PFSK-1 (cell line): ENCODE data around the gene LOXL4.

Experiments
- FOXP2 ChIP-seq: optimal IDR thresholded peaks from 2 replicates; pipeline ENCODE3; 2011; ENCODE audit warnings: borderline replicate concordance, control low read depth, inconsistent platforms; ENCODE audit not compliant: insufficient read depth; ENCODE audit errors: extremely low read length, extremely low read depth
- POLR2AphosphoS5 ChIP-seq: IDR thresholded peaks from 2 replicates; pipeline ENCODE4 v1.6.1; 2012; ENCODE audit warnings: low read depth, mild to moderate bottlenecking, control low read depth, low read length, moderate library complexity
- SIN3A ChIP-seq: IDR thresholded peaks from 2 replicates; pipeline ENCODE4 v1.6.1; 2012; ENCODE audit warnings: mild to moderate bottlenecking, low read length, moderate library complexity, borderline replicate concordance; ENCODE audit not compliant: insufficient read depth
- TAF1 ChIP-seq: IDR thresholded peaks from 2 replicates; pipeline ENCODE4 v1.6.1; 2012; ENCODE audit warnings: low read length, control low read depth, borderline replicate concordance; ENCODE audit not compliant: insufficient read depth
- TF ChIP-seq, protein P1 (sequence below), 2 experiments: IDR thresholded peaks; 2 replicates each; pipeline versions ENCODE4 v1.6.1 to v1.8.0; 2011 to 2012; ENCODE audit warnings: low read depth in 2 of 2, low read length in 2 of 2, control low read depth in 1 of 2, inconsistent platforms in 1 of 2, mild to moderate bottlenecking in 1 of 2, moderate library complexity in 1 of 2; ENCODE audit not compliant: insufficient read depth in 1 of 2

LOXL4 gene

DNA sequence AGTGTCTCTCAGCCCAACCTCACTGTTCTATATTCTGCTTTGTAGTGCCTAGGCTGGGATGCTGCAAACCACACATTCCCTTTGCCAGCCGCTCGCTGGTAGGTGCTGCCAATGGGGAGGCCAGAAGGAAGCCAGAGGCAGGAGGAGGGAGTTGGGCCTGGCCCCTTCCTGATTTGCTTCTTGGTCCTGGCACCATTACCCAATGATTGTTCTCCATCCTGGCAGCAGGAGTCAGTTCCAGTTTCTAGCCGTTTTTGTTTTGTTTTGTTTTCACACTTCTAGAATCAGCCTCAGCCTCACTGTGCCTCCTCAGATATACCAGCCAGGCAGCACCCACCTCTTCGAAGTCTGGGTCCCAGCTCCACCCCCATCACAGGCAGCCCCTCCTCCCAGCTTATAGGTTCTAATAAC, 27.4 kb upstream of the LOXL4 start:
- no peak for TF ChIP-seq FOXP2
- TF ChIP-seq SIN3A: no peak
- TF ChIP-seq, protein P1, sequence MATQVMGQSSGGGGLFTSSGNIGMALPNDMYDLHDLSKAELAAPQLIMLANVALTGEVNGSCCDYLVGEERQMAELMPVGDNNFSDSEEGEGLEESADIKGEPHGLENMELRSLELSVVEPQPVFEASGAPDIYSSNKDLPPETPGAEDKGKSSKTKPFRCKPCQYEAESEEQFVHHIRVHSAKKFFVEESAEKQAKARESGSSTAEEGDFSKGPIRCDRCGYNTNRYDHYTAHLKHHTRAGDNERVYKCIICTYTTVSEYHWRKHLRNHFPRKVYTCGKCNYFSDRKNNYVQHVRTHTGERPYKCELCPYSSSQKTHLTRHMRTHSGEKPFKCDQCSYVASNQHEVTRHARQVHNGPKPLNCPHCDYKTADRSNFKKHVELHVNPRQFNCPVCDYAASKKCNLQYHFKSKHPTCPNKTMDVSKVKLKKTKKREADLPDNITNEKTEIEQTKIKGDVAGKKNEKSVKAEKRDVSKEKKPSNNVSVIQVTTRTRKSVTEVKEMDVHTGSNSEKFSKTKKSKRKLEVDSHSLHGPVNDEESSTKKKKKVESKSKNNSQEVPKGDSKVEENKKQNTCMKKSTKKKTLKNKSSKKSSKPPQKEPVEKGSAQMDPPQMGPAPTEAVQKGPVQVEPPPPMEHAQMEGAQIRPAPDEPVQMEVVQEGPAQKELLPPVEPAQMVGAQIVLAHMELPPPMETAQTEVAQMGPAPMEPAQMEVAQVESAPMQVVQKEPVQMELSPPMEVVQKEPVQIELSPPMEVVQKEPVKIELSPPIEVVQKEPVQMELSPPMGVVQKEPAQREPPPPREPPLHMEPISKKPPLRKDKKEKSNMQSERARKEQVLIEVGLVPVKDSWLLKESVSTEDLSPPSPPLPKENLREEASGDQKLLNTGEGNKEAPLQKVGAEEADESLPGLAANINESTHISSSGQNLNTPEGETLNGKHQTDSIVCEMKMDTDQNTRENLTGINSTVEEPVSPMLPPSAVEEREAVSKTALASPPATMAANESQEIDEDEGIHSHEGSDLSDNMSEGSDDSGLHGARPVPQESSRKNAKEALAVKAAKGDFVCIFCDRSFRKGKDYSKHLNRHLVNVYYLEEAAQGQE (IDR thresholded peaks at IDR 0.05; ENCODE audit: insufficient read depth in 1 of 2, low read depth in 2 of 2, low read length in 2 of 2): no peak
- no peak for TF ChIP-seq POLR2AphosphoS5
- TF ChIP-seq TAF1: no peak

DNA sequence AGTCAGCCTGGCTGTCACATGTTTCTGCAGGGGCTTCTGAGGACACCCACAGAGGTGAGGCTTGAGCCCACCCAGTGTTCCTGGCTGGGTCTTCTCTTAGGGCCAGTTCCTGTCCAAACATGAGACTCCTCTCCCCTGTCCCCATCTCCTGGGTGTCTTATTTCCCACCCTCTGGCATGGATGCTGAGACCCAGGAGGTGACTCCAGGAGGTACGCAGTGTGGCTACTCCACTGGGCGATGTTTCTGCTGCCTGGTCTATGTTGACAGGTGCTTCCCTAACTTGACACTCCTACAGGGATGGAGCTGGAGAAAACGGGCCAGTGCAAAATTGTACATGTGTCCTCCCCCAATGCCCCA, 26.3 kb upstream of the LOXL4 start:
- TF ChIP-seq, protein P1 (IDR thresholded peaks at IDR 0.05; ENCODE audit: insufficient read depth in 1 of 2, low read depth in 2 of 2, low read length in 2 of 2): no peak
- no peak for TF ChIP-seq TAF1
- no peak for TF ChIP-seq FOXP2

DNA sequence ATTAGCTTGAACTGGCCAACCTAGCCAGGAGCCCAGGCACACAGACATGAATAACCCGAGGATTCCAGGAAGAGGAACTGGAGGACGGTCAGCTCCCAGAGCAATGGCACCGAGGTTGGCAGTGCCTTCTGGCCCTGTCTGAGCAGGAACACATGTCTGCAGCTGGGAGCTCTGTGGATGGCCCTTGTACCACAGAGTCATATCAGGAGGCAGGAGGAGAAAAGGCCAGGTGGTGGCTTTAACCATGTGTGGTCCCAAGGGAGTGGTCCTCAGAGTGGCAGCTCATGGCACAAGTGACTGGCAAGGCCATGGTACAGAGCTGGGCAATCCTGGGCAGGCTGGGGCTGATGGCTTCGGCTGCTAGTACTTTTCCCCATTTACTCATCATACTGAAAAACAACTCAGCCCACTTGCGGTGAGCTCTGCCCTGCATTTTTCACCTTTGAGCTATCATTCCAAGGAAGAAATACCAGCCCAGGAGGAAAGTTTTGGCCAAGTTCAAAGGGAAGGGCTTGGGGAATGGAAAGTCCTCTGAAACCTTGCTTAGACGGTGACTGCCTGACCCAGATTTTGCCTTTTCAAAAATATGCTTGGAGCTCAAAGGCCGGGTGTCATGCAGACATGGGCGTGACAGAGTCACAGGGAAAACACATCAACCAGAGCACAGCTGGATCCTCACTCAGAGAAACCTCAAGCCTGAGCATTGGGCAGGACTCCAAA, 25.7 kb upstream of the LOXL4 start:
- TF ChIP-seq, protein P1 (IDR thresholded peaks at IDR 0.05; ENCODE audit: insufficient read depth in 1 of 2, low read depth in 2 of 2, low read length in 2 of 2): no peak
- no peak for TF ChIP-seq TAF1

DNA sequence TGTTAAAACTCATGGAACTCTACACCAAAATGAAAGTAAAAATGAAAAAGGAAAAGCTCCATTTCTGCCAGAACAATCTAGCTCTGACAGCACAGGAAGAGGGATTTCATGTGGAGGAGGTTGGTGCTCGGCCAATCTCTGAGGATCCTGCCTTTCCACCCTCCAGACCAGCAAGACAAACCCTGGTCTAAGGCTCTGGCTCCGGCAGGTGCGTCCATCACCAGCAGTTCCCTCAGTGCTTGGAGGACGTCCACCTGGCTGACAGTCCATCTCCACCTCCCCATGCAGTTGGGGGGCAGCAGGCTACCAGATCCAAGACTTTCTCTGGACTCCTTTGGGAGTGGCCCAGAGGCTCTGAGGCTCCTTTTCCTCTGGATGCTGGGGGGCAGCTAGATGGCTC, 25.0 kb upstream of the LOXL4 start:
- TF ChIP-seq POLR2AphosphoS5 (no peak), TAF1 (no peak), SIN3A (no peak), FOXP2 (no peak)
- TF ChIP-seq, protein P1 (IDR thresholded peaks at IDR 0.05; ENCODE audit: insufficient read depth in 1 of 2, low read depth in 2 of 2, low read length in 2 of 2): no peak

DNA sequence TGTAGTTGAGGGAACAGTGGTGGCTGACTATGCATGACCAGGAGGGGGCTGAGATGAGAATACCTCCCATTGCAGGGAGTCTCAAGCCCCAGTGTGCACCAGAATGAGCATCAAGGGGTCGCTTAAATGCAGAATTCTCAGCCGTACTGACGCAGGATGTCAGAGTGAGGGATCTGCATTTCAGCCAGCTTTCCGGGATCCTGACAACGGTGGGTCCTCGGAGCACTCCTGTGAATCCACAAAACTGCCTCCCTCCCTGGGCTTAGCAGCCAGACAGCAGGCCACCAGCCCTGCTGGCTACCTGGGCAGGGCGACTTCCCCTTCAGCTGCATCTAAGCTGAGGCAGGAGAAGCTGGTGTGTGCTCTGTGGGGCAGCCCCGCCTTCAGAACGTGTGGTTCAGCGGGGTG, 21.8 kb upstream of the LOXL4 start:
- TF ChIP-seq SIN3A (no peak), FOXP2 (no peak), TAF1 (no peak)
